Ramos (cell line): ENCODE measurements around the gene KCNQ1.

ENCODE experiments used
- in situ Hi-C: fragments of 300-500 bp; cut with MboI; formaldehyde crosslinking; loops from one replicate; pipeline ENCODE4 v1.14.3; 2022; ENCODE audit warnings: low sequenced_read_pairs; ENCODE audit not compliant: unreplicated experiment

KCNQ1 gene

DNA sequence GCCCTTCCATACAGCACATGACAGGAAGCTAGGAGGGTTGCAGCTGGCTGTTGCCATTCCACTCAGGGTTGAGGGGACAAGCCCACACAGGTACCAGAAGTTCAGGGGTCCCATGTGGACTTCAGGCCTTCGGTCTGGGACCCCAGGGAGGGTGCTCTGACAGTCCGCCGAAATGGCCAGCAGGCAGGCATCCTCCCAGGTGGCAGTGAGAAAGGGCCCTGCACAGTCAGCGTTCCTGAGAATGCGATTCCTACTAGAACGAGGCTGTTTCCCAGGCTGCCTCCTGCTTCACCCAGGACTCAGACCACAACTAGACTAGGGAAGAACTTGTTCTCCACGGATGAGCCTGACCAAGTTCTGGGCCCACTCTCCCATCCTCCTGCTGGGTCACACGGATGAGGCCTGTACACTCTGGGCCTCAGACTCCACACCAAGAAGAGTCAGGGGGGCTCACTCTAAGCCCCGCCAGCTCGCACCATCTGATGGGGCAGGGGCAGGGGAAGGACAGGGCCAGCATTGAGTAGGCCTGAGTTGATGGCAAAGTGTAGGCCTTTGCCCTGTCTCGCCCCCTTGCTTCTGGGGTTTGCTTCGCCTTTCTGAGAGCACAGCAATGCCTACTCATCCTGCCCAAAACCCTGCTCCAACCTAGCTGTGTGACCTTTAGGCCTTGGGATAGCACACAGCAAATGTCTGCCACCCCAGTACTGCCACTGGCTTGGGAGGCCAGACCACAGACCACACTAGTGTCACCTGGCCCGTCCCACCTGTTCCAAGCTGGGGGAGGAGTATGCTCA, 241.0 kb downstream of the KCNQ1 start:
- in situ Hi-C loops = no loop called here

GRCh38 chr11:2686360-2687222, 241.8 kb downstream of the KCNQ1 start:
- in situ Hi-C loops = no loop called here

GRCh38 chr11:2687223-2687530, 242.4 kb downstream of the KCNQ1 start:
- in situ Hi-C loops = no loop called here

GRCh38 chr11:2687782-2688191, 243.0 kb downstream of the KCNQ1 start:
- in situ Hi-C loops = no loop called here

GRCh38 chr11:2688381-2689231, 243.8 kb downstream of the KCNQ1 start:
- in situ Hi-C loops = no loop called here

DNA sequence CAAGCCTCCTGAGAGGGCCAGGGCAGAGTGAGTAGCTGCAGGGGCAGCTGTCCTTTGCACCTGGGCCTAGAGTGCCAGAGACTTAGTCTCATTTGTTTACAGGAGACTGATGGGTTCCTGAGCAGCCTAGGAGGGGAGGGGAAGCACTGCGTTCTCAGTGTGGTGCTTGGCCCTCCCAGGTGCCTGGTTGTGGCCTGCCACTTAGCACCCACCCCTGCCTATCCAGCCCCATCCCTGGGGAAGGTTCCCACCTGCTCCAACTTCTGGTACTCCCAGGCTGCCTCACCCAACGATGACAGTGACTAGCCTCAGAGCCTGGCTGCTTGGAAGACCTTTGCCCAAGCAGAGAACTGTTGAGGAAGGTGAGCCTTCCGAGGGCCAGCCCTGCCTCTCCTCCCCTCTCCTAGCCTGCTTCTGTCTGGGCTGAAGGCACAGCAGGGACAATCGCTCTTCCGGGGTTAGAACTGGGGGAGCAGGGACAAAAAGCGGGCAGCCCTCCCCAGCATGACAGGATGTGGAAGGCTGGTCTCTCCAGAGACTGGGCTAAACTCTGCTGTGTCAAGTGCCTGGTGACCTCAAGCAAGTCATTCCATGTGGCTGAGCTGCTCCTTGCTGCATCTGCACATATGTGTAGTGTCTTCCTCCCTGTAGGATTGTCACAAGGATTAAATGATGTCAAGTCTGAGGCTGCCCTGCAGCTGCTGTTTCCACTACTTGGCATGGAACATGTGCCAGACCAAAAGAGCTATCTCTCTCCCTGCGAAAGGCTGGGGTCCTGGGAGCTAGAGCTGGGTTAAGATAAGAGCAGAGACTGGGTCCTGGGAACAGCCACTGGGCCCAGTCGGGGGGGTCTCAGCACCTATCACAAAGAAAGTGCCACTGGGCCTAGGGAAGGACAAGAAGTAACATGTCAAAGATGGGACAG, 245.1 kb downstream of the KCNQ1 start:
- in situ Hi-C loops = no loop called here

DNA sequence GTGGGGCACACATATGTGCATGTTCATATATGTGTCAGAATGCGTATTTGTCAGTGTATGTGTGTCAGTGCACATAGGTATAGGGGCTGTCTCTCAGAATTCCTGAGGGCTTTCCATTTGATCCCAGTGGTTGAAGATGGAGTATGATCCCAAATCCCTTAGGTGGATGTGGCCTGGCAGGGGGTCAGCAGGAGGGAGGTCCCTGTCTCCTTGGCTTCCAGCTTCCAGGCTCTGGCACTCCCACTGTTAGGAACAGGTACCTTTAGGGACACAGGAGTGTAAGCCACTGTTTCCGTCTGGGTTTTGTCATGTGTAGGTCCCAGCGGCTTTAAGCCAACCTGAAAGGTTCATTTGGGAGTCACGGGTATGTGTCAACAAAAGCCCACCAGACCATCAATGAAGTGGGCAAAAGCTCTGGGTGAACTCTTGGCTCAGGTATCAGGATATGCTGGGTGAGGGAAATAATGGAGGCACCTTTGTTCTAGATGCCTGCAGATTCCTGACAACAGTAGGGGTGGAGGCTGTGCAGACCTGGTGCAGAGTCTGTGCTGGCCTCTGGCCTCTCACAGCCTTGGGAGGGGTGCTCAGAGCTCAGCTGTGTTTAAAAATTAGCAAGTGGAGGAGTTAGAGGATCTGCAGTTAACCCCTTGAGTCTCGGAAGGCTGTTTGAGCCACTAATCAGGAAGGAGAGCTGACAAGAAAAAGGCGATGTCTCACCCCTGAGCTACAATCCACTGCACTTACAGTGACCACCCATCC, 246.0 kb downstream of the KCNQ1 start:
- in situ Hi-C loops = no loop called here

DNA sequence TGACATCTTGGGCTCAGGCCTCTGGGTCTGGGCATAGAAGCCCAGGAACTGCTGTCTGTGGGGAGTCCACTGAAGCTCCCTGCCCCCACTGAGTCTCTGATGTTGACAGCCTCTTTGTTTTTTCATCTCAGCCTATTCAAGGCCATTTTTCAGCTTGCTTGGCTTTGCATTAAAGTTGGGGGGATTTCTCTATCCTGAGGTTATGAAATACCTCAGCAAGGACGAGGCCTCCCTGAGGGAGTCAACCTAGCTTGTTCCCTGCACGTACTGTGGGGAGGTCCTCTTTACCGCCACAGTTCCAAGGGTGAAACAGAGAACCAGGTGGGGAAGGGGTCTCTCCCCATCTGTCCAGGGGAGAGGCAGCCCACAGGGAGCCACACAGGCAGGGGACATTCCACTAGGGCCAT, 246.6 kb downstream of the KCNQ1 start:
- in situ Hi-C loops = no loop called here

DNA sequence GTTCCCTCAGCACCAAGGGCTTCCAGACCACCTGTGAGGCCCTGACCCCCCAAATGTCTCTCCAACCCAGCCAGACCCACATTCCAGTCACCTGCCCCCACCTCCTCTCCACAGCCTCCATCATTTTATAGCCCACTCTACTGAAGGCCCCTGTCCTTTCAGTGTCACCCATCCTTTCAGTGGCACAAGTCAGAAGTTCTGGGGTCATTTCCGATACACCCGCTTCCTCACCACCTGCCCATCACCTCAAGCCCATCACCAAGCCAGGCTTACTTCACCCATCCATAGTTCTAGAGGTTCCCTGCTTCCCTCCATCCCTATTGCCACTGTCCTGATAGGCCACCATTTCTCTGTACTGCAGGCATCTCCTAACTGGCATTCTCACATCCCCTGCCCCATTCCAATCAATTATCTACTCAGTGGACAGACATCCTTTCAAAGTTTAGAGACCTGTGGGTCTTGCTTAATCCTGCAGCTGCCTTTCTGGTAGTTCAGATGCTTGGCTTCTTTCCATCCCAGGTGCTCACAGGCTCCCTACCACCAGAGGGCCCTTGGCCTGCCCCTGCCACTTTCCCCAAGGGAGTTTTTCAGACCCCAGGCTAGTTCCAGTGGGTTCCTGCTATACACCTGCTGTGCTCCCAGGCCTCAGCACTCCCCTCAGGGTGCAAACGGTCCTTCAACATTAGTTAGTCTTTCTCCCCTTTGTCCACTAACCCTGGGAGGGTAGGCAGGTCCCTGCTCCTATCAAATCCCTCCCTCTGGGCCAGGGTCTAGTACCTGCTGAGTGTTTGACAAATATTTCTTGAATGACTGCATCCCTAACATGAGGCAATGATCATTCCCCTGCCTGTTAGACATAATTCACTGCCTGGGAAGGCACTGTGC, 247.4 kb downstream of the KCNQ1 start:
- in situ Hi-C loops = no loop called here

DNA sequence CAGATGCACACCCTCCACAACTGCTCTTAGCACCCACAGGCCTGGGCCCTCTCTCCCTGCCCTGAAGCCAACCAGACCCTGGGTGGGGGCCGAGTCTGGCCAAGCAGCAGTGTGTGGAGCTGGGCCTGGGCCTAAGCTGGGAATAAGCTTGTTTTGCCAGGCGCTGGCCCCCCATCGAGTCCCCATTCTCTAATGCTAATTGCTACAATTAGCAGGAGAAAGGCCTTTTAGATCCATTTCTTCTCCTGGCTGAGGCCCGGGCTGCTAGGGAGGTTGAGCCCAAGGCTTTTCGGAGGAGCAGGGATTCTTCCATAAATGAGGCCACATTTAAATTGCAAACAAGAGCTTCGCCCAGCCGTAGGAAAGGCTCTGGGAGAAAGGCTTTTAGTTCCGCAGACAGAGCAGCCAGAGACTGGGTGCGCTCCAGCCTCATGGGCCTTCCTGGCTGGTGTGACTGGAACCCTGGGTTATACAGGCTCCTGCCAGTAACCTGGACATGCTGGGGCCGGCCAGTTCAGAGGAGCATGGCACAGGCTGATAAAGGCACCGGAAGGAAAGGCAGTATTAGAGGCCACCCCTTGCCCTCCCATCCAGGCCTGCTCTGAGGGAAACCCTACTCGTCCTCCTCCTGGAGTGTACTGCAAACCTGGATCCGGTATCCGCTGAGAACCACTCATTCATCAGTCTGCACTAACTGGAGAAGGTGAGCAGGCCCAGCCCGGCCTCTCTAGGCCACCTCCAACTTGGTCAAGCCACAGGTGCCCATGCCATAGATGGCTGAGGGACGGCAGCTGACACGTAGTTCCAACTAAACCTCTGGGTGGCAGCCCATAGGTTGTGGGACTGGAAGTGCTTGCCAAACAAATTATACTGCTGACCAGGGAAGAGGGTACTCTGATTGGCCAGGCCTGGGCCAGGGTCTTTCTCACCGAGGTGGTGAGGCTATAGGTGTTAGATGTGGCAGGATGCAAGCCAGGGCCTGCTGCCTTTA, 248.8 kb downstream of the KCNQ1 start:
- in situ Hi-C loops = no loop called here

DNA sequence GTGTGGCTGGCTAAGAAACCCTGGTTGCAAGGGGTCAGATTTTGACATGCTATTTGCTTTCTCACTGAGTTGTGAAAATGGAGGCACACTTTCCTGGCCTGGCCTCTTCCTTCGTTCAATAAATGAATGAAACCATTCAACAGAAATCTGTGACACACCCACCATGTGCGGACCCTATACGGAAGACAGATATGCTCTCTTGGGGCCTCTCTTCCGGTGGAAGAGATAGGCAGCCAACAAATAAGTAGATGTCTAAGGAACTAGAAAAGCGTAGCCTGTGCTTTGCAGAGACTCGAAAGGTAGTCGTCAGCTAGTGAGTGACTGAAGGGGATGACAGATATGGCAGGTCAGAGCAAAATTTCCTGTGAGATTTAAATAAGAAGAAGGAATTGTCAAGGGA, 249.7 kb downstream of the KCNQ1 start:
- in situ Hi-C loops = no loop called here

DNA sequence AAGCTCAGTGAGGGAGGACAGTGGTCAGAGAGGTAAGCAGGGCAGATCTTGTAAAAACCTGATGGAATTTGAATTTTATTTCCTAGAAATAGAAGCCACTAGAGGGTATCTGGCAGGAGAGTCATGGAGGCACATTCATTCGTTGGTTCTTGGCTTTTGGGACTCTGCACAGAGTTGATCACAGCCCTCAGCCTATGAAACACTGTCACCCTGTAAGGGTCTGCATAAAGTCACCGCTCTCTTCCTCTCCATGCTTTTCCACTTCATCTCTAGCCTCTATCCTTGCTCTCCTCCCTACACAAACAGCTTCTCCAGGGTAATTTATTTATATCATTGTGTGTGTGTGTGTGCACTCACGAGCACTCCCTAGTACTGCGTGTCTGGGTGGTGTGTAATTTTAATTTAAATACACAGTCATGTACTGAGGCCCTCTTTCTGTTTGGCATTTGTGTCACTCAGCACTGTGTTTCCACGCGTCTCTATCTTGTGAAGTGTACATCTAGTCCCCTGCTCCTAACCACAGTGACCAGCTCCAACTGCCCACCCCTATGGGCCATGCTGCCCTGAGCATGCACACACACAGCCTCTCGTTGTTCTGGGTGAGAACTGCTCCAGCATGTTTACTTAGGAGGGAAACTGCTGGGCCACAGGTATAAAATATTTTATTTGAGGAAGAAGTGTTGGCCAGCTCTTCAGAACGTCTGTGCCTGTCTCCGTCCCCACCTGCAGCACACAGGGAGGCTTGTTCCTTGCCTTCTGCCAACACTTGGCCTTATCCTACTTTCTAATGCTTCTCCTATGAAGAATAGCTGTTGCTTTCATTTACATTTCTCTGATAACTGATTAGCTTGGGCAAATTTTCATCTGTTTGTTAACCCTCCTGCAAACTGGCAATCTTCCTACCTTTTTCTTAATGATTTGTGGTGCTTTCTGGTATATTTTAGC, 250.5 kb downstream of the KCNQ1 start:
- in situ Hi-C loops = no loop called here

DNA sequence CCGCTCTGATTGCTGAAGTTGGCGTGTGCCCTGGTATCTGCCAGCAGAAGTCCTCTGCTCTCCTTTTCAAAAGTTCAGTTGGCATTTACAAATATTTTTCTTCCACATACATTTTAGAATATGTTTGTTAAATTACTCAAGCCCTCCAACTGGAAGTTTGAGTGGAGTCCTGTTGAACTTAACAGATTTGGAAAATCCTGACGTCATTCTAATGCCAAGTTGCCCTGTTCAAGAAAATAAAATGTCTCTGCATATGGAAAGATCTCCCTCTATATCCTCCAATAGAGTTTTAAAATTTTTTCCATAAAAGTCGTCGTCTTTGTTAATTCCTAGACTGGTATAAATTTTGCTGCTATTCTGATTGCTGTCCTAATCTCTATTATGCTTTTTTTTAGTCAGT, 251.6 kb downstream of the KCNQ1 start:
- in situ Hi-C loops = no loop called here

DNA sequence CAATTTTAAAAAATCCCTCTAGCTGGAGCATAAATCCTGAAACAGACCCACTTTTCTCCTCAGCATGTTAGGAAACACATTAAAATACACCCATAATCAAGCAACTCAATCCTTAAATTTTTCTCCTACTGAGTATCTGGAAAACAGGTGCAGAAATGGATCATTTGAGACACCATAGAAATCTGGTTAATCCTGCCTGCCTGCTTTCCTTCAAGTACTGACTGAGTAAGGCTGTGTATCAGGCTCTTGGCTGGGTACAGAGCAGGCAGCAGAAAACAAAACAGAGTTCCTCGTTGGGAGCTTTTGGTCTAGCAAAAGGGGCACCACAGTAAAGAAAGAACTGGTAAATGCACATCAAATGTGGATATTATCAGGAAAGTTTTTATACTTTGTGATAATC, 253.1 kb downstream of the KCNQ1 start:
- in situ Hi-C loops = no loop called here

- in situ Hi-C loops = no loop called here
Measured at GRCh38 chr11:2698386-2699184, 253.8 kb downstream of the KCNQ1 start.
